Kidney (tissue), 14 donors: Measurements from ENCODE around the gene MFSD12. TPM values are rescaled to one million over a fixed set of nuclear protein-coding genes. Genes with fewer than 3 reads are reported as not detected.

ENCODE experiments used
- DNase-seq, 5 donors: peaks; one replicate each; pipeline ENCODE4 v3.0.0-alpha.2; 2013 to 2020
- FAIRE-seq: peaks from 2 replicates; lab custom pipeline; 2012; peaks lifted over from hg19 to GRCh38; lab: Jason Lieb, UNC
- H3K27ac ChIP-seq, 2 donors: one replicate each; pipeline ENCODE4 v1.7.0; 2013; ENCODE audit warnings: low read depth in 2 of 2, low read length in 2 of 2, inconsistent platforms in 1 of 2
- H3K27me3 ChIP-seq: one replicate; pipeline ENCODE4 v1.7.1; 2013; ENCODE audit warnings: low read length, inconsistent platforms; ENCODE audit not compliant: control insufficient read depth, insufficient read depth
- H3K36me3 ChIP-seq, 3 donors: one replicate each; pipeline versions ENCODE4 v1.7.0 to v1.7.1; 2013; ENCODE audit warnings: low read length in 3 of 3, control low read depth in 1 of 3, inconsistent platforms in 1 of 3; ENCODE audit not compliant: insufficient read depth in 3 of 3, control insufficient read depth in 2 of 3
- H3K4me1 ChIP-seq, 3 donors: one replicate each; pipeline versions ENCODE4 v1.7.0 to v1.7.1; 2013; ENCODE audit warnings: low read length in 3 of 3, inconsistent platforms in 1 of 3, low read depth in 1 of 3; ENCODE audit not compliant: control insufficient read depth in 2 of 3, insufficient read depth in 2 of 3
- H3K4me3 ChIP-seq, 3 donors: one replicate each; pipeline versions ENCODE4 v1.7.0 to v1.8.1; 2013; ENCODE audit warnings: low read length in 3 of 3, control low read depth in 1 of 3, inconsistent platforms in 1 of 3
- H3K9ac ChIP-seq, 3 donors: one replicate each; pipeline versions ENCODE4 v1.7.0 to v1.7.1; 2013; ENCODE audit warnings: low read length in 3 of 3, control low read depth in 1 of 3, inconsistent platforms in 1 of 3
- H3K9me3 ChIP-seq, 3 donors: one replicate each; pipeline versions ENCODE4 v1.7.0 to v1.7.1; 2013; ENCODE audit warnings: low read length in 3 of 3, control low read depth in 1 of 3, inconsistent platforms in 1 of 3; ENCODE audit not compliant: control insufficient read depth in 2 of 3, insufficient read depth in 1 of 3
- intact Hi-C: fragments of 100-400 bp; cut with DNase I; formaldehyde crosslinking; loops from one replicate; pipeline ENCODE4 v1.11.1; 2022
- polyA plus RNA-seq: library from polyadenylated mRNA; stranded (reverse); fragments of 350-450 nt; fragmentation: Illumina TruSeq; extraction: RNeasy Lipid Tissue Mini Kit (QIAGEN cat#74804); gene quantifications from one replicate; pipeline ENCODE4 v1.2.3, GENCODE V29; 2014; ENCODE audit warnings: low read depth, low replicate concordance; ENCODE audit not compliant: insufficient read depth
- total RNA-seq: library from RNA; stranded (reverse); fragmentation: NEBNext Ultra II Directional; extraction: Animal tissue kit (Norgen Biotek cat#: 25700); gene quantifications from one replicate; pipeline ENCODE4 v1.2.1, GENCODE V29; 2021
- TF ChIP-seq, protein P1 (sequence below): IDR thresholded peaks from 3 replicates; pipeline ENCODE4 v1.5.1; 2012; ENCODE audit warnings: mild to moderate bottlenecking, moderate library complexity, borderline replicate concordance; ENCODE audit not compliant: insufficient read depth; ENCODE audit errors: extremely low read depth
- donor health status: control.
- donor health status: control.
- donor health status: control.
- donor health status: control.
- donor health status: control.
- donor health status: DM: yes; HTN: yes; CAD: no.
- donor health status: Normal renal cell carcinoma (clear cell type).

The MFSD12 gene
- total and polyA plus RNA-seq, 2 donors from 2014 or later, result 113 to 124 TPM

DNA sequence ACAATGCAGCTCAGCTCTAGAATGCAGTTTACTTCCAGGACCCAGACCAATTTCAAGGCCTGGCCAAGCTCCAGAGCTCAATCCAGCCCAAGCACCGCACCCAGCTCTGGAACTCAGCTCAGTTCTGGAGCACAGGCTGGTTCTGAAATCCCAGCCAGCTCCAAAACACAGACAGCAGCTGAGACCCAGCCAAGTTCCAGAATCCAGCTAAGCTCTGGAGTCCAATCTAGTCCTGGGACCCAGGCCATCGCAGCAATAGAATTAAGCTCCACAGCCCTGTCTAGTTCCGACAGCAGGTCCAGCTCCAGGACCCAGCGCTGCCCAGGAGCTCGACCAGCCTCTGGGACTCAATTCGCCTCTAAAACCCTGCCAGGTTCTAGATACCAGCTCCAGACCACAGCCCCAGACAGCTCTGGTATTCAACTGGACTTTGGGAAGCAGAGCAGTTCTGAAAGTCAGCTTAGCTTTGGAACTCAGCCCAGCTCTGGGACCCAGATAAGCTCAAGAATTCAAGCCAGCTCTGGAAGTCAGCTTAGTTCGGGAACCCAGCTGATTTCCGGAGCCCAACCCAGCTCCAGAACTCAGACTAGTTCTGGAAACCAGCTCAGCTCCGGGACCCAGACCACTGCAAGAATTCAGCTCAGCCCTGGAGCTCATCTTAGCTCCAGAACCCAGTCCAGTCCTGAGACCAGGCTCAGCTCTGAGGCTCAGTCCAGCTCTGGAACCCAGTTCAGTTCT lies 34.7 kb upstream of the MFSD12 start:
- FAIRE-seq, result no peak
- no peaks in the 10 kb centered on the region for H3K9me3 ChIP-seq
- intact Hi-C loops, result no loop called here
- H3K4me3 ChIP-seq, result no peak overlapping the region
- H3K4me1 ChIP-seq, result no peaks in the 10 kb centered on the region
- no peaks in the 10 kb centered on the region for H3K36me3 ChIP-seq
- no peaks in the 10 kb centered on the region for H3K27me3 ChIP-seq
- peak overlapping the region in 1 of 2 donors; percentile 52 for H3K27ac ChIP-seq
- TF ChIP-seq, protein P1, sequence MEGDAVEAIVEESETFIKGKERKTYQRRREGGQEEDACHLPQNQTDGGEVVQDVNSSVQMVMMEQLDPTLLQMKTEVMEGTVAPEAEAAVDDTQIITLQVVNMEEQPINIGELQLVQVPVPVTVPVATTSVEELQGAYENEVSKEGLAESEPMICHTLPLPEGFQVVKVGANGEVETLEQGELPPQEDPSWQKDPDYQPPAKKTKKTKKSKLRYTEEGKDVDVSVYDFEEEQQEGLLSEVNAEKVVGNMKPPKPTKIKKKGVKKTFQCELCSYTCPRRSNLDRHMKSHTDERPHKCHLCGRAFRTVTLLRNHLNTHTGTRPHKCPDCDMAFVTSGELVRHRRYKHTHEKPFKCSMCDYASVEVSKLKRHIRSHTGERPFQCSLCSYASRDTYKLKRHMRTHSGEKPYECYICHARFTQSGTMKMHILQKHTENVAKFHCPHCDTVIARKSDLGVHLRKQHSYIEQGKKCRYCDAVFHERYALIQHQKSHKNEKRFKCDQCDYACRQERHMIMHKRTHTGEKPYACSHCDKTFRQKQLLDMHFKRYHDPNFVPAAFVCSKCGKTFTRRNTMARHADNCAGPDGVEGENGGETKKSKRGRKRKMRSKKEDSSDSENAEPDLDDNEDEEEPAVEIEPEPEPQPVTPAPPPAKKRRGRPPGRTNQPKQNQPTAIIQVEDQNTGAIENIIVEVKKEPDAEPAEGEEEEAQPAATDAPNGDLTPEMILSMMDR, result no peak
- H3K9ac ChIP-seq, result no peak overlapping the region
- no peak for DNase-seq

- Histone ChIP-seq H3K27ac (no peak overlapping the region), H3K36me3 (no peaks in the 10 kb centered on the region), H3K27me3 (no peaks in the 10 kb centered on the region), H3K4me3 (no peak overlapping the region), H3K9ac (no peak overlapping the region), H3K4me1 (no peaks in the 10 kb centered on the region), H3K9me3 (no peaks in the 10 kb centered on the region)
- TF ChIP-seq, protein P1, result no peak
- FAIRE-seq (no peak), DNase-seq (no peak)
- intact Hi-C loops, result no loop called here
Measured at GRCh38 chr19:3590991-3591659, 33.7 kb upstream of the MFSD12 start.

DNA sequence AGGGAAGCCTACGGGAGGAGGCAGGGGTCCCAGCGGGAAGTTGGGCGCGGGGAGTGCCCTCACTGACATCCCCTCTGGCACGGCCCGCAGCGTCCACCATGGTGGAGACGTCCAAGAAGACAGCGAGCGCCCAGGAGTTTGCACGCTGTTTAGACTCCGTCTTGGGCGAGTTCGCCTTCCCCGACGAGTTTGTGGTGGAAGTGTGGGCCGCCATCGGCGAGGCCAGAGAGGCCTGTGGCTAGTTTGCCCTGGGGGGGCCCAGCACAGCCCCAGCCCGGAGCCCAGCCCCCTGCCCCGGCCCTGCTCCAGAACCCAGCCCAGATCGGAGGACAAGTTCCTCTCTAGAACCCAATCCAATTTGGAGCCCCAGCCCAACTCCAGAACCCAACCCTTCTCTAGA lies 32.6 kb upstream of the MFSD12 start:
- H3K9ac ChIP-seq, result no peak overlapping the region
- intact Hi-C loops, result no loop called here
- no peak for FAIRE-seq

More for the DNA sequence above, 32.6 kb upstream of the MFSD12 start:
- TF ChIP-seq, protein P1, result no peak
- H3K27me3 ChIP-seq, result no peaks in the 10 kb centered on the region
- H3K4me1 ChIP-seq, result no peaks in the 10 kb centered on the region
- DNase-seq, result no peak
- no peaks in the 10 kb centered on the region for H3K36me3 ChIP-seq
- no peak overlapping the region for H3K27ac ChIP-seq
- no peak overlapping the region for H3K4me3 ChIP-seq
- no peaks in the 10 kb centered on the region for H3K9me3 ChIP-seq
